Psoas muscle (tissue), 8 donors: ENCODE measurements around the gene PCDHGA7. TPM values are rescaled to one million over a fixed set of nuclear protein-coding genes. Genes with fewer than 3 reads are reported as not detected.
A peak's percentile ranks its signal among the peaks of the same experiment; 100 is the strongest.
"Not testable (repeated sequence)": the region's sequence is repeated elsewhere in the genome, so short reads cannot be mapped to it uniquely, and the experiment has no call there.

Experiments used
- ATAC-seq, 4 donors: fragments of 200-7000 bp; cut with Tn5 transposase; one replicate each; pipeline ENCODE4 v1.9.1; 2020; ENCODE audit warnings: moderate library complexity in 3 of 4, mild to moderate bottlenecking in 2 of 4
- DNase-seq, 2 donors: peaks; one replicate each; pipeline ENCODE4 v3.0.0-alpha.2; 2020
- H3K27ac ChIP-seq: fragments of 200-600 bp; one replicate; pipeline ENCODE4 v1.8.0; 2022
- H3K27me3 ChIP-seq, 3 donors: fragments of 200-600 bp in 1 of 3; one replicate each; pipeline versions ENCODE4 v1.6.1 to v1.8.0; 2013 to 2022; ENCODE audit warnings: low read length in 2 of 3, mild to moderate bottlenecking in 2 of 3, moderate library complexity in 1 of 3; ENCODE audit not compliant: insufficient read depth in 3 of 3
- H3K36me3 ChIP-seq, 2 donors: fragments of 200-600 bp in 1 of 2; one replicate each; pipeline versions ENCODE4 v1.6.1 to v1.8.0; 2013 to 2022; ENCODE audit warnings: low read depth in 1 of 2, mild to moderate bottlenecking in 1 of 2, moderate library complexity in 1 of 2; ENCODE audit not compliant: insufficient read depth in 1 of 2
- H3K4me1 ChIP-seq: fragments of 200-600 bp; one replicate; pipeline ENCODE4 v1.8.0; 2022
- H3K4me3 ChIP-seq: fragments of 200-600 bp; one replicate; pipeline ENCODE4 v1.8.0; 2022; ENCODE audit warnings: mild to moderate bottlenecking
- H3K9me3 ChIP-seq: fragments of 200-600 bp; one replicate; pipeline ENCODE4 v1.8.0; 2022
- CTCF ChIP-seq: fragments of 200-600 bp; IDR thresholded peaks from one replicate; pipeline ENCODE4 v1.8.0; 2022; ENCODE audit warnings: antibody characterized with exemption
- WGBS, 3 donors: extraction: QIAGEN DNeasy Blood & Tissue Kit; methylation state at CpG; one replicate each; pipeline versions ENCODE4 v1.1.6 to v1.1.7; 2013; 5-methylcytosine and 5-hydroxymethylcytosine counted together
- intact Hi-C, 2 donors: fragments of 100-400 bp; cut with DNase I; formaldehyde crosslinking; loops; one replicate each; pipeline versions ENCODE4 v1.11.0 to v1.14.2; 2022
- polyA plus RNA-seq, 3 donors: library from polyadenylated mRNA; stranded (reverse); fragments of 200-250 nt; gene quantifications; one replicate each; pipeline ENCODE4 v1.2.3, GENCODE V29; 2013
- total RNA-seq, 4 donors: library from RNA; stranded (reverse); fragmentation: NEBNext Ultra II Directional in 2 of 4; extraction: Animal tissue kit (Norgen Biotek cat#: 25700) in 2 of 4; gene quantifications; one replicate each; pipeline versions ENCODE4 v1.2.1 to v1.2.4, GENCODE V29; 2021 to 2023
- donor health status: healthy with polysubstance abuse.
- donor health status: DM: no; HTN: no; CAD: no; lungs with moderate emphysema.
- donor health status: Bipolar disorder and iron deficiency.
- donor health status: healthy.
- donor health status: DM: yes; HTN: yes; CAD: no.
- donor health status: DM: no; HTN: no; CAD: no.
- donor health status: DM: no; HTN: no; CAD: no.
- donor health status: DM: yes; HTN: yes; CAD: no.

PCDHGA7 gene
- total and polyA plus RNA-seq, 7 donors = 0.07 to 2.2 (median 0.97) TPM

DNA sequence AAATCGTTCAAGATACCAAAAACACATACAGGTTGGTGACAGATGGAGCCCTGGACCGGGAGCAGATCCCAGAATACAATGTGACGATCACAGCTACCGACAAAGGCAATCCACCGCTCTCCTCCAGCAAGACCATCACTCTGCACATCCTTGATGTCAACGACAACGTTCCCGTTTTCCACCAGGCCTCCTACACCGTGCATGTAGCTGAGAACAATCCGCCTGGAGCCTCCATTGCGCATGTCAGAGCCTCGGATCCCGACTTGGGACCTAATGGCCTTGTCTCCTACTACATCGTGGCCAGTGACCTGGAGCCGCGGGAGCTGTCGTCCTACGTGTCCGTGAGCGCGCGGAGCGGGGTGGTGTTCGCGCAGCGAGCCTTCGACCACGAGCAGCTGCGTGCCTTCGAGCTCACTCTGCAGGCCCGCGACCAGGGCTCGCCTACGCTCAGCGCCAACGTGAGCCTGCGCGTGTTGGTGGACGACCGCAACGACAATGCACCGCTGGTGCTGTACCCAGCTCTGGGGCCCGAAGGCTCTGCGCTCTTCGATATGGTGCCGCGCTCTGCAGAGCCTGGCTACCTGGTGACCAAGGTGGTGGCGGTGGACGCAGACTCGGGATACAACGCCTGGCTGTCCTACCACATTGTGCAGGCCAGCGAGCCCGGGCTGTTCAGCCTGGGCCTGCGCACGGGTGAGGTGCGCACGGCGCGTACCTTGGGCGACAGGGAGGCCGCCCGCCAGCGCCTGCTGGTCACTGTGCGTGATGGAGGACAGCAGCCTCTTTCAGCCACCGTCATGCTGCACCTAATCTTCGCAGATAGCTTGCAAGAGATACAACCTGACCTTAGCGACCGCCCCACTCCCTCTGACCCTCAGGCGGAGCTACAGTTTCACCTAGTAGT, 10.7 kb upstream of the PCDHGA7 start:
- no peak for ATAC-seq
- DNase-seq = no peak
- no peak overlapping the region for H3K27ac ChIP-seq
- intact Hi-C loops = no loop called here
- no peak overlapping the region for H3K4me3 ChIP-seq
- no peaks in the 10 kb centered on the region for H3K36me3 ChIP-seq
- peaks cover 11% of the 10 kb centered on the region for H3K9me3 ChIP-seq
- no peak for TF ChIP-seq CTCF
- H3K27me3 ChIP-seq = peaks cover 0 to 52% (median 17%) of the 10 kb centered on the region in 3 donors
- H3K4me1 ChIP-seq = no peaks in the 10 kb centered on the region
- 38 to 42% (median 39%) methylated on average over 69 of the region's 69 CpGs for whole genome bisulfite sequencing, 3 donors

DNA sequence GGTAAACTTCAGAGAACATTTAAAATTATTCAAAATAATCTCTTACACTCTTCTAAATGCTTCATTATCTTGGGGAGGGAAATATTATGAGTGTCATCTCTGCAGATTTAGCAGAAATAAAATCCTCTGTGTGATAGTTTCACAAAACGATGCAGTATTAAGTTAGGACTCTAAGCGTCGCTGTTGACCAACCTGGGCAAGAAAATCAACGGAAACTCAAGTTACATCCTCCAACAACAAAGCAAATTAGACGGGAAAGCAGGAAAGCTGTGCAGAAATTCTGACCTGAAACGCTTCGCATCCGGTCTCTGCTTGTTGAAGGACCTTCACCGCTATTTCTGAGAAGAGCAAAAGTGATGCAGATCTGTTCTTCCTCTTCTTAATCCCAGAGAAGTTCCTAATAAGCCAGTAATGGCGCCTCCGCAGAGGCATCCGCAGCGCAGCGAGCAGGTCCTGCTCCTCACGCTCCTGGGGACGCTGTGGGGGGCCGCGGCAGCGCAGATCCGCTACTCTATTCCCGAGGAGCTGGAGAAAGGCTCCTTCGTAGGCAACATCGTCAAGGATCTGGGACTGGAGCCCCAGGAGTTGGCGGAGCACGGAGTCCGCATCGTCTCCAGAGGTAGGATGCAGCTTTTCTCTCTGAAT, 8.7 kb upstream of the PCDHGA7 start, which contains the start of gene PCDHGA6:
Gene PCDHGA6 (plus strand): TSS at position 219 of the 645 bp plus-strand sequence. CDS start 193 bp downstream, at position 412.
- H3K9me3 ChIP-seq = peaks cover 16% of the 10 kb centered on the region
- H3K27ac ChIP-seq = no peak within 1 kb of the TSS
- DNase-seq = no peak
- peak in 3 of 4 donors; percentile 64 to 72 (median 68) for ATAC-seq
- H3K4me1 ChIP-seq = no peaks in the 10 kb centered on the region
- TF ChIP-seq CTCF = peak; percentile 36
- intact Hi-C loops = no loop called here
- H3K36me3 ChIP-seq = no peaks in the 10 kb centered on the region
- WGBS, 3 donors = 17 to 18% (median 17%) methylated on average over 27 of the region's 27 CpGs
- peaks cover 0 to 46% (median 17%) of the 10 kb centered on the region in 3 donors for H3K27me3 ChIP-seq
- H3K4me3 ChIP-seq = peak within 1 kb of the TSS; percentile 52

DNA sequence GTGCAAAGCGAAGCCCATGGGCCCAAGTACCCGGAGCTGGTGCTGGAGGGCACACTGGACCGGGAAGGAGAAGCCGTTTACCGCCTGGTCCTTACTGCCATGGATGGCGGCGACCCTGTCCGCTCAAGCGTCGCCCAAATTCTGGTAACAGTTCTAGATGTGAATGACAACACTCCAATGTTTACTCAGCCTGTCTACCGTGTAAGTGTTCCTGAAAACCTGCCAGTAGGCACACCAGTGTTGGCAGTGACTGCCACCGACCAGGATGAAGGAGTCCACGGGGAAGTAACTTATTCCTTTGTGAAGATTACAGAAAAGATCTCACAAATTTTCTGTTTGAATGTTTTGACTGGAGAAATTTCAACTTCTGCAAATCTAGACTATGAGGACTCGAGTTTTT, 7.9 kb upstream of the PCDHGA7 start:
- intact Hi-C loops = no loop called here
- no peak for TF ChIP-seq CTCF
- no peaks in the 10 kb centered on the region for H3K4me1 ChIP-seq
- H3K27me3 ChIP-seq = peaks cover 0 to 42% (median 17%) of the 10 kb centered on the region in 3 donors
- peak overlapping the region; percentile 52 for H3K4me3 ChIP-seq
- ATAC-seq = no peak
- no peak overlapping the region for H3K27ac ChIP-seq
- peaks cover 16% of the 10 kb centered on the region for H3K9me3 ChIP-seq
- DNase-seq = no peak
- WGBS, 3 donors = 55 to 68% (median 60%) methylated on average over 14 of the region's 14 CpGs
- H3K36me3 ChIP-seq = no peaks in the 10 kb centered on the region

DNA sequence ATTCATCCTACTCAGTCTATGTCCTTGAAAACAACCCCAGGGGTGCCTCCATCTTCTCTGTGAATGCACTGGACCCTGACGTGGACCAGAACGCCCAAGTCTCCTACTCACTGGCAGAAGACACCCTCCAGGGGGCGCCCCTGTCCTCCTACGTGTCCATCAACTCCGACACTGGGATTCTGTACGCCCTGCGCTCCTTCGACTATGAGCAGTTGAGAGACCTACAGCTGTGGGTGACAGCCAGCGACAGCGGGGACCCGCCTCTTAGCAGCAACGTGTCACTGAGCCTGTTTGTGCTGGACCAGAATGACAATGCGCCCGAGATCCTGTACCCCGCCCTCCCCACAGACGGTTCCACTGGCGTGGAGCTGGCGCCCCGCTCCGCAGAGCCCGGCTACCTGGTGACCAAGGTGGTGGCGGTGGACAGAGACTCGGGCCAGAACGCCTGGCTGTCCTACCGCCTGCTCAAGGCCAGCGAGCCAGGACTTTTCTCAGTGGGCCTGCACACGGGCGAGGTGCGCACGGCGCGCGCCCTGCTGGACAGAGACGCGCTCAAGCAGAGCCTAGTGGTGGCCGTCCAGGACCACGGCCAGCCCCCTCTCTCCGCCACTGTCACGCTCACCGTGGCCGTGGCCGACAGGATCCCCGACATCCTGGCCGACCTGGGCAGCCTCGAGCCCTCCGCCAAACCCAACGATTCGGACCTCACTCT, 6.9 kb upstream of the PCDHGA7 start:
- H3K27ac ChIP-seq, ATAC-seq, H3K4me3 ChIP-seq, H3K4me1 ChIP-seq, H3K36me3 ChIP-seq, intact Hi-C loops, DNase-seq: not testable (repeated sequence)
- WGBS, 3 donors = 45 to 60% (median 55%) methylated on average over 28 to 42 of the region's 48 CpGs
- Histone ChIP-seq H3K27me3 (peaks cover 0 to 36% (median 14%) of the 10 kb centered on the region in 3 donors), H3K9me3 (peaks cover 16% of the 10 kb centered on the region)
